Kidney (tissue), 14 donors: ENCODE data around the gene RAPGEF4. TPM values are rescaled to one million over a fixed set of nuclear protein-coding genes. Genes with fewer than 3 reads are reported as not detected.

Experiments used
- DNase-seq, 5 donors: peaks; one replicate each; pipeline ENCODE4 v3.0.0-alpha.2; 2013 to 2020
- FAIRE-seq: peaks from 2 replicates; lab custom pipeline; 2012; peaks lifted over from hg19 to GRCh38; lab: Jason Lieb, UNC
- H3K27ac ChIP-seq, 2 donors: one replicate each; pipeline ENCODE4 v1.7.0; 2013; ENCODE audit warnings: low read depth in 2 of 2, low read length in 2 of 2, inconsistent platforms in 1 of 2
- H3K27me3 ChIP-seq: one replicate; pipeline ENCODE4 v1.7.1; 2013; ENCODE audit warnings: low read length, inconsistent platforms; ENCODE audit not compliant: control insufficient read depth, insufficient read depth
- H3K36me3 ChIP-seq, 3 donors: one replicate each; pipeline versions ENCODE4 v1.7.0 to v1.7.1; 2013; ENCODE audit warnings: low read length in 3 of 3, control low read depth in 1 of 3, inconsistent platforms in 1 of 3; ENCODE audit not compliant: insufficient read depth in 3 of 3, control insufficient read depth in 2 of 3
- H3K4me1 ChIP-seq, 3 donors: one replicate each; pipeline versions ENCODE4 v1.7.0 to v1.7.1; 2013; ENCODE audit warnings: low read length in 3 of 3, inconsistent platforms in 1 of 3, low read depth in 1 of 3; ENCODE audit not compliant: control insufficient read depth in 2 of 3, insufficient read depth in 2 of 3
- H3K4me3 ChIP-seq, 3 donors: one replicate each; pipeline versions ENCODE4 v1.7.0 to v1.8.1; 2013; ENCODE audit warnings: low read length in 3 of 3, control low read depth in 1 of 3, inconsistent platforms in 1 of 3
- H3K9ac ChIP-seq, 3 donors: one replicate each; pipeline versions ENCODE4 v1.7.0 to v1.7.1; 2013; ENCODE audit warnings: low read length in 3 of 3, control low read depth in 1 of 3, inconsistent platforms in 1 of 3
- H3K9me3 ChIP-seq, 3 donors: one replicate each; pipeline versions ENCODE4 v1.7.0 to v1.7.1; 2013; ENCODE audit warnings: low read length in 3 of 3, control low read depth in 1 of 3, inconsistent platforms in 1 of 3; ENCODE audit not compliant: control insufficient read depth in 2 of 3, insufficient read depth in 1 of 3
- intact Hi-C: fragments of 100-400 bp; cut with DNase I; formaldehyde crosslinking; loops from one replicate; pipeline ENCODE4 v1.11.1; 2022
- polyA plus RNA-seq: library from polyadenylated mRNA; stranded (reverse); fragments of 350-450 nt; fragmentation: Illumina TruSeq; extraction: RNeasy Lipid Tissue Mini Kit (QIAGEN cat#74804); gene quantifications from one replicate; pipeline ENCODE4 v1.2.3, GENCODE V29; 2014; ENCODE audit warnings: low read depth, low replicate concordance; ENCODE audit not compliant: insufficient read depth
- total RNA-seq: library from RNA; stranded (reverse); fragmentation: NEBNext Ultra II Directional; extraction: Animal tissue kit (Norgen Biotek cat#: 25700); gene quantifications from one replicate; pipeline ENCODE4 v1.2.1, GENCODE V29; 2021
- TF ChIP-seq, protein P1 (sequence below): IDR thresholded peaks from 3 replicates; pipeline ENCODE4 v1.5.1; 2012; ENCODE audit warnings: mild to moderate bottlenecking, moderate library complexity, borderline replicate concordance; ENCODE audit not compliant: insufficient read depth; ENCODE audit errors: extremely low read depth
- donor health status: control.
- donor health status: control.
- donor health status: control.
- donor health status: control.
- donor health status: control.
- donor health status: DM: yes; HTN: yes; CAD: no.
- donor health status: Normal renal cell carcinoma (clear cell type).

Gene RAPGEF4
- total and polyA plus RNA-seq, 2 donors from 2014 or later = 3.8 to 13.6 TPM

DNA sequence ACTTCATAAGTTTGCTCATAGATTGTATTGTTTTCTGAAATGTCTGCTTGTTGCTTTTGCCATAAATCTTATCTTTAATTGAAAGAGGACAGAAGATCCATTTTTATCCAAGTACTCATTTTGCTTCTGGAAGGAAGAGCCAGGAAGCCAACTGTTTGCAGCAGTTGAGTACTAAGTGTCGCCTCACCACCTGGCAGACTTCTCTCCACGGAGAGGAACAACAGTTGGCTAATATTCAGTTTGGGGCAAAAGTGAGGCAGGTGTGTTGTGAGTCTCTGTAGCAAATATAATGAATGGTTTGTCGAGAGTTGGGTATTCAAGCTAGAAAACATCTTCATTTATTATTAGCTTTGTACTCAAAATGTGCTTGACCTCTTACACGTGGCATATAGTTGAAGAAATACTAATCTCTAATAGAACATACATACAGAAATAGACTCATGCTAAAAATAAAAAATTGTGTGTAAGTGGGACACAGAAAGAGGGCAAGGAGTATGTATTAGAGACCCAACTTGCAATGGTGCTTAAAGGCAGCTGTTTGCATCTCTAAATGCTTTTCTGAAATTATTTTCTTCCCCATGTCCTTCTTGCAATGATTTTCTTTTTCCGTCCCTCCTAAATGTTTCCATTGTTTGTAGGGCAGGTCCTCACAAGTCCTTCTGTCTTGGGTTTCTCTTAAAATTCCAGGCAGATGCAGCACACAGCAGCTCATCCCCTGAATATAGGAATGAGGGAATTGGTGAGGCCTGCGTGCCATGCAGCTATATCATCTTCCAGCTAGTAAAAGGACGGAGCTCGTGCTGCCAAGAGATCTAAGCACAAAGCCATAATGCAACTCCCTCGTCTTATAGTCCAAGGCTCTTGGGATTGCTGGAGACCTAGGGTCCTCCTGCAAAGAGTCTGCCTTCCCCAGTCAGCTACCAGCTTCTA lies 295.2 kb downstream of the RAPGEF4 start:
- FAIRE-seq (no peak), DNase-seq (no peak)
- TF ChIP-seq, protein P1, sequence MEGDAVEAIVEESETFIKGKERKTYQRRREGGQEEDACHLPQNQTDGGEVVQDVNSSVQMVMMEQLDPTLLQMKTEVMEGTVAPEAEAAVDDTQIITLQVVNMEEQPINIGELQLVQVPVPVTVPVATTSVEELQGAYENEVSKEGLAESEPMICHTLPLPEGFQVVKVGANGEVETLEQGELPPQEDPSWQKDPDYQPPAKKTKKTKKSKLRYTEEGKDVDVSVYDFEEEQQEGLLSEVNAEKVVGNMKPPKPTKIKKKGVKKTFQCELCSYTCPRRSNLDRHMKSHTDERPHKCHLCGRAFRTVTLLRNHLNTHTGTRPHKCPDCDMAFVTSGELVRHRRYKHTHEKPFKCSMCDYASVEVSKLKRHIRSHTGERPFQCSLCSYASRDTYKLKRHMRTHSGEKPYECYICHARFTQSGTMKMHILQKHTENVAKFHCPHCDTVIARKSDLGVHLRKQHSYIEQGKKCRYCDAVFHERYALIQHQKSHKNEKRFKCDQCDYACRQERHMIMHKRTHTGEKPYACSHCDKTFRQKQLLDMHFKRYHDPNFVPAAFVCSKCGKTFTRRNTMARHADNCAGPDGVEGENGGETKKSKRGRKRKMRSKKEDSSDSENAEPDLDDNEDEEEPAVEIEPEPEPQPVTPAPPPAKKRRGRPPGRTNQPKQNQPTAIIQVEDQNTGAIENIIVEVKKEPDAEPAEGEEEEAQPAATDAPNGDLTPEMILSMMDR = no peak
- H3K9me3 ChIP-seq = no peaks in the 10 kb centered on the region
- intact Hi-C loops = no loop called here
- no peaks in the 10 kb centered on the region for H3K27me3 ChIP-seq
- no peak overlapping the region for H3K27ac ChIP-seq
- H3K36me3 ChIP-seq = no peaks in the 10 kb centered on the region
- H3K4me1 ChIP-seq = no peaks in the 10 kb centered on the region
- H3K9ac ChIP-seq = no peak overlapping the region
- no peak overlapping the region for H3K4me3 ChIP-seq

GRCh38 chr2:173032032-173032431 lies 296.4 kb downstream of the RAPGEF4 start:
- H3K9me3 ChIP-seq = no peaks in the 10 kb centered on the region
- H3K9ac ChIP-seq = no peak overlapping the region
- H3K4me1 ChIP-seq = no peaks in the 10 kb centered on the region
- no peak overlapping the region for H3K4me3 ChIP-seq
- TF ChIP-seq, protein P1 = no peak
- FAIRE-seq (no peak), DNase-seq (no peak)
- no peak overlapping the region for H3K27ac ChIP-seq
- H3K27me3 ChIP-seq = no peaks in the 10 kb centered on the region
- intact Hi-C loops = no loop called here
- no peaks in the 10 kb centered on the region for H3K36me3 ChIP-seq

DNA sequence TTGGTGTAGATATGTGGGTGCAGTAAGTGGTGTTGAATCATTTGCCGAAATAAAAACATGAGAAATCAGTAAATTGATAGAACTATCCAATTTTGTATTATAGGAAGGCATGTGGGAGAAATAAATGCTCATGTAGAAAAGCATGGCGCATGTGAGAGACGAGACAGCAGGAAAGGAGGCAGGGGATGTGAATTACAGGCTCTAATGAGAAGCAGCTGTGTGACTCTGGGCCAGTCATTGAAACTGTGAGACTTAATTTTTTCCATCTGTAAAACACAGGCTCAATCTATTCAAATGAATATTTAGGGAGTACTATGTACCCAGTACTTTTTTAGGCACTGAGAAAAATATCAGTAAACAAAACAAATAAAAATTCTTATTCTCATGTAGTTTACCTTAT lies 297.4 kb downstream of the RAPGEF4 start:
- intact Hi-C loops = no loop called here
- no peaks in the 10 kb centered on the region for H3K27me3 ChIP-seq
- H3K4me3 ChIP-seq = no peak overlapping the region
- H3K4me1 ChIP-seq = no peaks in the 10 kb centered on the region
- H3K9me3 ChIP-seq = no peaks in the 10 kb centered on the region
- FAIRE-seq (no peak), DNase-seq (no peak)
- H3K36me3 ChIP-seq = no peaks in the 10 kb centered on the region
- no peak overlapping the region for H3K9ac ChIP-seq
- H3K27ac ChIP-seq = no peak overlapping the region
- TF ChIP-seq, protein P1 = no peak
